NCI-H69 (cell line): ENCODE measurements around the gene GNA12.

ENCODE experiments used
- DNase-seq: peaks from one replicate; lab custom pipeline; 2025; lab: John Stamatoyannopoulos, UW

Gene GNA12

GRCh38 chr7:2844153-2845033 lies at the start of gene GNA12:
TSS of gene GNA12 (minus strand) at chr7:2844308. CDS start at chr7:2844161, 147 bp downstream.
- DNase-seq = peak; percentile 99

- DNase-seq = no peak
Observed at GRCh38 chr7:2893411-2893861, 49.3 kb upstream of the GNA12 start.

- DNase-seq = peak; percentile 76
Observed at GRCh38 chr7:2892549-2892948, 48.4 kb upstream of the GNA12 start.

- no peak for DNase-seq
Observed at GRCh38 chr7:2887816-2888215, 43.7 kb upstream of the GNA12 start.

- DNase-seq = peak; percentile 86
Observed at GRCh38 chr7:2886900-2887299, 42.8 kb upstream of the GNA12 start.

- DNase-seq = no peak
Observed at GRCh38 chr7:2886391-2886790, 42.3 kb upstream of the GNA12 start.

GRCh38 chr7:2884161-2884560 lies 40.1 kb upstream of the GNA12 start:
- DNase-seq = peak; percentile 88

- no peak for DNase-seq
Observed at GRCh38 chr7:2883101-2883500, 39.0 kb upstream of the GNA12 start.

GRCh38 chr7:2882111-2882510 lies 38.0 kb upstream of the GNA12 start:
- peak; percentile 74 for DNase-seq

- DNase-seq = no peak
Observed at GRCh38 chr7:2880874-2881533, 36.9 kb upstream of the GNA12 start.

- DNase-seq = no peak
Observed at GRCh38 chr7:2880051-2880450, 35.9 kb upstream of the GNA12 start.

GRCh38 chr7:2879354-2879753 lies 35.2 kb upstream of the GNA12 start:
- no peak for DNase-seq

- DNase-seq = no peak
Observed at GRCh38 chr7:2878306-2878705, 34.2 kb upstream of the GNA12 start.

GRCh38 chr7:2876031-2876731 lies 32.1 kb upstream of the GNA12 start:
- peak; percentile 95 for DNase-seq

- peak; percentile 22 for DNase-seq
Observed at GRCh38 chr7:2873686-2874551, 29.8 kb upstream of the GNA12 start.

- peak; percentile 41 for DNase-seq
Observed at GRCh38 chr7:2873146-2873545, 29.0 kb upstream of the GNA12 start.

- DNase-seq = peak; percentile 67
Observed at GRCh38 chr7:2872296-2872874, 28.3 kb upstream of the GNA12 start.

- peak; percentile 86 for DNase-seq
Observed at GRCh38 chr7:2870471-2870931, 26.4 kb upstream of the GNA12 start.

- DNase-seq = no peak
Observed at GRCh38 chr7:2869981-2870380, 25.9 kb upstream of the GNA12 start.

- DNase-seq = peak; percentile 54
Observed at GRCh38 chr7:2866601-2867000, 22.5 kb upstream of the GNA12 start.
